HEK293 (cell line): Measurements from ENCODE around the gene PRG2.

Experiments
- CTCF ChIA-PET: fragments of 350-600 bp; formaldehyde crosslinking; extraction: SDS; loops from one replicate; lab custom pipeline; 2021; ENCODE audit warnings: antibody characterized with exemption; lab: Yijun Ruan, JAX
- POLR2A ChIA-PET: fragments of 300-600 bp; formaldehyde crosslinking; extraction: SDS; loops from one replicate; lab custom pipeline; 2020; ENCODE audit warnings: antibody characterized with exemption, inconsistent platforms; lab: Yijun Ruan, JAX
- H3K27ac ChIP-seq: fragments of 200-500 bp; sonication (Bioruptor generic); 2 replicates; pipeline ENCODE4 v1.5.1; 2014; ENCODE audit warnings: low read depth, low read length, control low read depth, inconsistent platforms; ENCODE audit errors: extremely low read depth
- H3K36me3 ChIP-seq, 2 experiments: fragments of 200-500 bp in 1 of 2; sonication (Bioruptor generic) in 1 of 2; 1 replicate in 1 of 2; 2 replicates in 1 of 2; pipeline ENCODE4 v1.5.1; 2014 to 2017; ENCODE audit warnings: inconsistent platforms in 2 of 2, low read length in 2 of 2; ENCODE audit not compliant: control insufficient read depth in 2 of 2, insufficient read depth in 1 of 2
- H3K4me1 ChIP-seq: fragments of 200-500 bp; sonication (Bioruptor generic); 2 replicates; pipeline ENCODE4 v1.5.1; 2014; ENCODE audit warnings: mild to moderate bottlenecking, low read length, inconsistent platforms; ENCODE audit not compliant: control insufficient read depth, insufficient read depth
- H3K4me3 ChIP-seq: 2 replicates; pipeline ENCODE4 v1.5.1; 2011; ENCODE audit warnings: low read depth, mild to moderate bottlenecking, control low read depth, low read length, moderate library complexity
- H3K9me3 ChIP-seq: fragments of 200-500 bp; sonication (Bioruptor generic); 2 replicates; pipeline ENCODE4 v1.5.1; 2014; ENCODE audit warnings: low read depth, low read length, inconsistent platforms; ENCODE audit not compliant: control insufficient read depth, insufficient read depth
- BCL11A ChIP-seq: fragments of 450-650 bp; formaldehyde crosslinking; IDR thresholded peaks from 2 replicates; pipeline ENCODE4 v1.5.1; 2016; ENCODE audit warnings: low read depth, missing biosample characterization, missing genetic modification characterization
- EGR2 ChIP-seq: fragments of 450-650 bp; formaldehyde crosslinking; IDR thresholded peaks from 2 replicates; pipeline ENCODE4 v1.5.1; 2016; ENCODE audit warnings: low read depth, missing biosample characterization, missing genetic modification characterization
- IKZF3 ChIP-seq: fragments of 450-650 bp; IDR thresholded peaks from 2 replicates; pipeline ENCODE4 v1.5.0; 2018; ENCODE audit warnings: missing biosample characterization, mild to moderate bottlenecking, missing genetic modification characterization, moderate library complexity
- OSR2 ChIP-seq: fragments of 450-650 bp; formaldehyde crosslinking; IDR thresholded peaks from 2 replicates; pipeline ENCODE4 v1.5.1; 2016; ENCODE audit warnings: missing biosample characterization, missing genetic modification characterization
- PATZ1 ChIP-seq: fragments of 450-650 bp; formaldehyde crosslinking; IDR thresholded peaks from 2 replicates; pipeline ENCODE4 v1.5.1; 2016; ENCODE audit warnings: missing biosample characterization, missing genetic modification characterization
- PRDM1 ChIP-seq: fragments of 450-650 bp; formaldehyde crosslinking; IDR thresholded peaks from 2 replicates; pipeline ENCODE4; 2016; ENCODE audit warnings: missing biosample characterization, missing genetic modification characterization
- ZBTB20 ChIP-seq: fragments of 450-650 bp; formaldehyde crosslinking; IDR thresholded peaks from 2 replicates; pipeline ENCODE4 v1.5.1; 2016; ENCODE audit warnings: missing biosample characterization, missing genetic modification characterization
- ZEB2 ChIP-seq: fragments of 450-650 bp; formaldehyde crosslinking; IDR thresholded peaks from 2 replicates; pipeline ENCODE4 v1.5.1; 2016; ENCODE audit warnings: missing biosample characterization, missing genetic modification characterization
- ZFP3 ChIP-seq: fragments of 450-650 bp; formaldehyde crosslinking; IDR thresholded peaks from 2 replicates; pipeline ENCODE4 v1.5.1; 2016; ENCODE audit warnings: low read depth, missing biosample characterization, missing genetic modification characterization
- ZIC2 ChIP-seq: fragments of 450-650 bp; formaldehyde crosslinking; IDR thresholded peaks from 2 replicates; pipeline ENCODE4 v1.5.1; 2016; ENCODE audit warnings: missing biosample characterization, missing genetic modification characterization
- ZNF10 ChIP-seq: fragments of 450-650 bp; formaldehyde crosslinking; IDR thresholded peaks from 2 replicates; pipeline ENCODE4 v1.5.1; 2017; ENCODE audit warnings: missing biosample characterization, missing genetic modification characterization
- ZNF175 ChIP-seq: fragments of 450-650 bp; formaldehyde crosslinking; IDR thresholded peaks from 2 replicates; pipeline ENCODE4 v1.5.1; 2016; ENCODE audit warnings: missing biosample characterization, missing genetic modification characterization
- ZNF350 ChIP-seq: fragments of 450-650 bp; formaldehyde crosslinking; IDR thresholded peaks from 2 replicates; pipeline ENCODE4 v1.5.0; 2017; ENCODE audit warnings: missing biosample characterization, mild to moderate bottlenecking, missing genetic modification characterization
- ZNF433 ChIP-seq: fragments of 450-650 bp; formaldehyde crosslinking; IDR thresholded peaks from 2 replicates; pipeline ENCODE4 v1.5.1; 2016; ENCODE audit warnings: missing biosample characterization, missing genetic modification characterization, low read depth
- ZNF510 ChIP-seq: fragments of 450-650 bp; formaldehyde crosslinking; IDR thresholded peaks from 2 replicates; pipeline ENCODE4 v1.5.1; 2018; ENCODE audit warnings: mild to moderate bottlenecking, missing genetic modification characterization, missing biosample characterization; ENCODE audit not compliant: insufficient replicate concordance
- ZNF621 ChIP-seq: fragments of 450-650 bp; formaldehyde crosslinking; IDR thresholded peaks from 2 replicates; pipeline ENCODE4 v1.5.1; 2017; ENCODE audit warnings: missing biosample characterization, missing genetic modification characterization
- ZNF843 ChIP-seq: fragments of 450-650 bp; formaldehyde crosslinking; IDR thresholded peaks from 2 replicates; pipeline ENCODE4 v1.5.1; 2016; ENCODE audit warnings: missing biosample characterization, missing genetic modification characterization
- ZSCAN23 ChIP-seq: fragments of 450-650 bp; formaldehyde crosslinking; IDR thresholded peaks from 2 replicates; pipeline ENCODE4 v1.5.1; 2016; ENCODE audit warnings: missing biosample characterization, missing genetic modification characterization
- TF ChIP-seq, protein P1 (sequence below): fragments of 450-650 bp; formaldehyde crosslinking; IDR thresholded peaks from 2 replicates; pipeline ENCODE4 v1.5.1; 2017; ENCODE audit warnings: missing biosample characterization, missing genetic modification characterization
- TF ChIP-seq, protein P2 (sequence below): fragments of 450-650 bp; formaldehyde crosslinking; IDR thresholded peaks from 2 replicates; pipeline ENCODE4 v1.5.1; 2016; ENCODE audit warnings: missing biosample characterization, missing genetic modification characterization

Gene PRG2

GRCh38 chr11:57426929-57427726 lies 36.7 kb upstream of the PRG2 start, which contains the start of gene SLC43A3:
TSS of gene SLC43A3 (minus strand) at chr11:57427121. CDS start at chr11:57426172, 949 bp downstream.
- TF ChIP-seq ZNF10 (no peak), ZNF175 (tag by site-specific recombination) (no peak), IKZF3 (tag by site-specific recombination) (no peak), EGR2 (no peak), ZNF350 (tag by site-specific recombination) (no peak), ZBTB20 (tag by site-specific recombination) (no peak), ZNF433 (no peak), ZFP3 (no peak), ZEB2 (tag by site-specific recombination) (no peak), ZIC2 (tag by site-specific recombination) (no peak)
- TF ChIP-seq, all 188 proteins: peak for 0
- Histone ChIP-seq H3K9me3 (no peaks in the 10 kb centered on the region), H3K4me1 (no peaks in the 10 kb centered on the region), H3K4me3 (no peak within 1 kb of the TSS), H3K36me3 (no peaks in the 10 kb centered on the region), H3K27ac (no peak within 1 kb of the TSS)
- POLR2A ChIA-PET = no interaction called here
- CTCF ChIA-PET = interaction anchor here (0.6 to 1.3 kb wide), 6 partner anchors 30 to 100 kb away, joined by 3 read pairs; no protein-coding TSS in a partner anchor

- ChIA-PET CTCF (interaction anchor here (0.5 to 1.0 kb wide), 2 partner anchors 77 to 100 kb away, joined by 3 read pairs; no protein-coding TSS in a partner anchor), POLR2A (no interaction called here)
- H3K36me3 ChIP-seq = no peaks in the 10 kb centered on the region
- H3K4me3 ChIP-seq = no peak overlapping the region
- H3K27ac ChIP-seq = no peak overlapping the region
- no peaks in the 10 kb centered on the region for H3K4me1 ChIP-seq
- no peaks in the 10 kb centered on the region for H3K9me3 ChIP-seq
- TF ChIP-seq ZNF843 (tag by site-specific recombination) (no peak), BCL11A (tag by site-specific recombination) (no peak), PATZ1 (tag by site-specific recombination) (no peak), PRDM1 (tag by site-specific recombination) (no peak)
Measured at GRCh38 chr11:57426439-57426928, 36.0 kb upstream of the PRG2 start.

- POLR2A ChIA-PET = no interaction called here
- CTCF ChIA-PET = interaction anchor here (0.5 to 1.9 kb wide), 4 partner anchors 32 to 101 kb away, joined by 3 to 5 read pairs (median 3); no protein-coding TSS in a partner anchor
- Histone ChIP-seq H3K4me3 (no peak overlapping the region), H3K27ac (no peak overlapping the region), H3K4me1 (no peaks in the 10 kb centered on the region), H3K36me3 (no peaks in the 10 kb centered on the region), H3K9me3 (no peaks in the 10 kb centered on the region)
- TF ChIP-seq, protein P1, sequence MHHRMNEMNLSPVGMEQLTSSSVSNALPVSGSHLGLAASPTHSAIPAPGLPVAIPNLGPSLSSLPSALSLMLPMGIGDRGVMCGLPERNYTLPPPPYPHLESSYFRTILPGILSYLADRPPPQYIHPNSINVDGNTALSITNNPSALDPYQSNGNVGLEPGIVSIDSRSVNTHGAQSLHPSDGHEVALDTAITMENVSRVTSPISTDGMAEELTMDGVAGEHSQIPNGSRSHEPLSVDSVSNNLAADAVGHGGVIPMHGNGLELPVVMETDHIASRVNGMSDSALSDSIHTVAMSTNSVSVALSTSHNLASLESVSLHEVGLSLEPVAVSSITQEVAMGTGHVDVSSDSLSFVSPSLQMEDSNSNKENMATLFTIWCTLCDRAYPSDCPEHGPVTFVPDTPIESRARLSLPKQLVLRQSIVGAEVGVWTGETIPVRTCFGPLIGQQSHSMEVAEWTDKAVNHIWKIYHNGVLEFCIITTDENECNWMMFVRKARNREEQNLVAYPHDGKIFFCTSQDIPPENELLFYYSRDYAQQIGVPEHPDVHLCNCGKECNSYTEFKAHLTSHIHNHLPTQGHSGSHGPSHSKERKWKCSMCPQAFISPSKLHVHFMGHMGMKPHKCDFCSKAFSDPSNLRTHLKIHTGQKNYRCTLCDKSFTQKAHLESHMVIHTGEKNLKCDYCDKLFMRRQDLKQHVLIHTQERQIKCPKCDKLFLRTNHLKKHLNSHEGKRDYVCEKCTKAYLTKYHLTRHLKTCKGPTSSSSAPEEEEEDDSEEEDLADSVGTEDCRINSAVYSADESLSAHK (tag by site-specific recombination) = no peak
- TF ChIP-seq ZNF621 (no peak), ZNF510 (tag by site-specific recombination) (no peak), OSR2 (no peak), ZSCAN23 (tag by site-specific recombination) (no peak)
- TF ChIP-seq, protein P2, sequence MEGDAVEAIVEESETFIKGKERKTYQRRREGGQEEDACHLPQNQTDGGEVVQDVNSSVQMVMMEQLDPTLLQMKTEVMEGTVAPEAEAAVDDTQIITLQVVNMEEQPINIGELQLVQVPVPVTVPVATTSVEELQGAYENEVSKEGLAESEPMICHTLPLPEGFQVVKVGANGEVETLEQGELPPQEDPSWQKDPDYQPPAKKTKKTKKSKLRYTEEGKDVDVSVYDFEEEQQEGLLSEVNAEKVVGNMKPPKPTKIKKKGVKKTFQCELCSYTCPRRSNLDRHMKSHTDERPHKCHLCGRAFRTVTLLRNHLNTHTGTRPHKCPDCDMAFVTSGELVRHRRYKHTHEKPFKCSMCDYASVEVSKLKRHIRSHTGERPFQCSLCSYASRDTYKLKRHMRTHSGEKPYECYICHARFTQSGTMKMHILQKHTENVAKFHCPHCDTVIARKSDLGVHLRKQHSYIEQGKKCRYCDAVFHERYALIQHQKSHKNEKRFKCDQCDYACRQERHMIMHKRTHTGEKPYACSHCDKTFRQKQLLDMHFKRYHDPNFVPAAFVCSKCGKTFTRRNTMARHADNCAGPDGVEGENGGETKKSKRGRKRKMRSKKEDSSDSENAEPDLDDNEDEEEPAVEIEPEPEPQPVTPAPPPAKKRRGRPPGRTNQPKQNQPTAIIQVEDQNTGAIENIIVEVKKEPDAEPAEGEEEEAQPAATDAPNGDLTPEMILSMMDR = no peak
Measured at GRCh38 chr11:57425565-57426438, 35.4 kb upstream of the PRG2 start.
